GM19372 (cell line): ENCODE data around the gene B3GNT7.
"Not testable (repeated sequence)": the region's sequence is repeated elsewhere in the genome, so short reads cannot be mapped to it uniquely, and the experiment has no call there.

Experiments used
- ATAC-seq: cut with Tn5 transposase; IDR thresholded peaks from one replicate; pipeline ENCODE4 v1.9.1; 2021; ENCODE audit warnings: mild to moderate bottlenecking, low read depth, moderate library complexity; ENCODE audit not compliant: unreplicated experiment

The B3GNT7 gene

GRCh38 chr2:231399046-231399852, 3.7 kb downstream of the B3GNT7 start:
- ATAC-seq: no peak

- no peak for ATAC-seq
Observed at GRCh38 chr2:231399853-231400680, 4.6 kb downstream of the B3GNT7 start.

GRCh38 chr2:231400681-231401080, 5.2 kb downstream of the B3GNT7 start:
- ATAC-seq: not testable (repeated sequence)

- not testable (repeated sequence) for ATAC-seq
Observed at GRCh38 chr2:231401101-231401500, 5.6 kb downstream of the B3GNT7 start.

GRCh38 chr2:231403421-231404182, 8.1 kb downstream of the B3GNT7 start:
- ATAC-seq: not testable (repeated sequence)

GRCh38 chr2:231404183-231404578, 8.7 kb downstream of the B3GNT7 start:
- ATAC-seq: not testable (repeated sequence)

- not testable (repeated sequence) for ATAC-seq
Observed at GRCh38 chr2:231405601-231406367, 10.3 kb downstream of the B3GNT7 start.

- not testable (repeated sequence) for ATAC-seq
Observed at GRCh38 chr2:231407686-231408085, 12.2 kb downstream of the B3GNT7 start.

GRCh38 chr2:231408304-231408703, 12.8 kb downstream of the B3GNT7 start:
- not testable (repeated sequence) for ATAC-seq

- no peak for ATAC-seq
Observed at GRCh38 chr2:231409776-231410175, 14.3 kb downstream of the B3GNT7 start.

- ATAC-seq: no peak
Observed at GRCh38 chr2:231410293-231411004, 14.9 kb downstream of the B3GNT7 start.

- ATAC-seq: no peak
Observed at GRCh38 chr2:231411237-231411636, 15.7 kb downstream of the B3GNT7 start.

- ATAC-seq: peak; percentile 98
Observed at GRCh38 chr2:231411831-231412617, 16.5 kb downstream of the B3GNT7 start.

GRCh38 chr2:231412618-231412963, 17.1 kb downstream of the B3GNT7 start:
- no peak for ATAC-seq

GRCh38 chr2:231413456-231413855, 17.9 kb downstream of the B3GNT7 start:
- ATAC-seq: no peak

GRCh38 chr2:231413921-231414476, 18.5 kb downstream of the B3GNT7 start:
- ATAC-seq: no peak

GRCh38 chr2:231415029-231415428, 19.5 kb downstream of the B3GNT7 start:
- ATAC-seq: no peak
